ENCODE results near the gene DHPS.

DNA sequence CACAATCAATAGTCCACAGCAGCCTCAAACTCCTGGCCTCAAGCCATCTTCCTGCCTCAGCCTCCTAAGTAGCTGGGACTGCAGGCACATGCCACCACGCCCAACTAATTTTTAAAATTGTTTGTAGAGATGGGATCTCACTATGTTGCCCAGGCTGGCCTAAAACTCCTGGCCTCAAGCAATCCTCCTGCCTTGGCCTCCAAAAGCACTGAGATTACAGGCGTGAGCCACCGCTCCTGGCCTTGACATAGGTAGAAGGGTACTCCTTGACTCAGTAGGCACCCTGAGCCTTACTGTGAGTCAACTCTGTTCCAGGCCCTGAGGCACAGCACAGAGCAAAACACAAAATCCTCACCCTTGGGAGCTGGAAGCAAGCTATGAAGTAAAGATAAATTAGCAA lies 34.2 kb upstream of the DHPS start:
- TF ChIP-seq, protein P1, sequence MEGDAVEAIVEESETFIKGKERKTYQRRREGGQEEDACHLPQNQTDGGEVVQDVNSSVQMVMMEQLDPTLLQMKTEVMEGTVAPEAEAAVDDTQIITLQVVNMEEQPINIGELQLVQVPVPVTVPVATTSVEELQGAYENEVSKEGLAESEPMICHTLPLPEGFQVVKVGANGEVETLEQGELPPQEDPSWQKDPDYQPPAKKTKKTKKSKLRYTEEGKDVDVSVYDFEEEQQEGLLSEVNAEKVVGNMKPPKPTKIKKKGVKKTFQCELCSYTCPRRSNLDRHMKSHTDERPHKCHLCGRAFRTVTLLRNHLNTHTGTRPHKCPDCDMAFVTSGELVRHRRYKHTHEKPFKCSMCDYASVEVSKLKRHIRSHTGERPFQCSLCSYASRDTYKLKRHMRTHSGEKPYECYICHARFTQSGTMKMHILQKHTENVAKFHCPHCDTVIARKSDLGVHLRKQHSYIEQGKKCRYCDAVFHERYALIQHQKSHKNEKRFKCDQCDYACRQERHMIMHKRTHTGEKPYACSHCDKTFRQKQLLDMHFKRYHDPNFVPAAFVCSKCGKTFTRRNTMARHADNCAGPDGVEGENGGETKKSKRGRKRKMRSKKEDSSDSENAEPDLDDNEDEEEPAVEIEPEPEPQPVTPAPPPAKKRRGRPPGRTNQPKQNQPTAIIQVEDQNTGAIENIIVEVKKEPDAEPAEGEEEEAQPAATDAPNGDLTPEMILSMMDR (IDR thresholded peaks at IDR 0.05) = no peak
- no peak for TF ChIP-seq POLR2A (IDR thresholded peaks at IDR 0.05)
